Amniotic epithelial cell (primary cell): ENCODE results near the gene FBXW5.

Source experiments
- DNase-seq: peaks from one replicate; pipeline ENCODE4 v3.0.0-alpha.2; 2010; ENCODE audit warnings: low read depth

FBXW5 gene

DNA sequence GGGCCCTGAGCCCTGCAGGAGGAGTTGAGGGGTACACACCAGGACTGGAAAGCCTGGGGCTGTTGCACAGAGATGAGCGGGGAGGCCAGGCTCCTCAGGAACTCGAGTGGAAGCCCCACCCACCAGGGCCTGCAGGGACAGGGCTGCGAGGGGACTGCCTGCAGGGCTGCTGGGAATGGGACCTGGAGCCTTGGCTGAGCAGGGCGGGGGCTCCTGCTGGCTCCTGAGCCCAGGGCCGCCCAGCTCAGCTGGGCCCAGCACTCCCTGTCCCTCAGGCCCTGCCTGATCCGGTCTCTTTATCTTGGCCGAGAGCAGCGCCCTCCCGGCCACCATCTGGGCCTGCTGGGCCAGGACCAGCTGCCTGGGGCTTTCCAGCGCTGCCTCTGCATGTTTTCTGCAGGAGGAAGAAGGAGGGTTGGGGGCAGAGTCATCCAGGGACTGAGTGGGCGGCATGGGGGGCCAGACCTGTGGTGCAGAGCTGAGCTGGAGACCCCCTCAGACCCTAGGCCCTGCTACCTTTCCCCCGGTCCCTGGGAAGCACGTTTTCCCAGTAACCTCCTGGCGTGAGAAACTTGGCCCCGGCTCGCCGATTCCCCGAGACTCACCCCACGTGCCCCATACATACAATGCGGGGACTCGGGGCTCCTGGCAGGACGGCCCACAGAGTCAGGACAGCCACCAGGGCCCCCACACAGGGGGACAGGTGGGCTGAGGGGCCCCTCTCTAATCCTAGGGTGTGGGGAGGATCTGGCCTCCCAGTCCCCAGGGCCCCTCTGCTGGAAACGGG is 16.9 kb upstream of the FBXW5 start:
- no peak for DNase-seq

DNA sequence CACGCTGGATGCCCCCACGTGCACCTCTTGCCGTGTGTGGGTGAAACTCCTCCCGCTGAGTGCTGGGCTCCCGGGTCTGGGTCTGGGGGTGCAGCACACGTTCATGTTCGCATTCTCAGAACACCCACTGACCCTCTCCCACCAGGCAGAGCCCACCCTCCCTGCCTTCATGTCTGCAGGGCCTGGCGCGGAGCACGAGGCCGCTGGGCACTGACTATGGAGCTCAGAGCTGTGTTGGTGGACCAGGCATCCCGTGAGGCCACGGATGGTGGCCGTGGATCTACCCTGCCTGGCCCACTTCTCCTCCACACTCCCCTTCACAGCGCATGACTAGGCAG is 16.4 kb upstream of the FBXW5 start:
- DNase-seq: no peak

DNA sequence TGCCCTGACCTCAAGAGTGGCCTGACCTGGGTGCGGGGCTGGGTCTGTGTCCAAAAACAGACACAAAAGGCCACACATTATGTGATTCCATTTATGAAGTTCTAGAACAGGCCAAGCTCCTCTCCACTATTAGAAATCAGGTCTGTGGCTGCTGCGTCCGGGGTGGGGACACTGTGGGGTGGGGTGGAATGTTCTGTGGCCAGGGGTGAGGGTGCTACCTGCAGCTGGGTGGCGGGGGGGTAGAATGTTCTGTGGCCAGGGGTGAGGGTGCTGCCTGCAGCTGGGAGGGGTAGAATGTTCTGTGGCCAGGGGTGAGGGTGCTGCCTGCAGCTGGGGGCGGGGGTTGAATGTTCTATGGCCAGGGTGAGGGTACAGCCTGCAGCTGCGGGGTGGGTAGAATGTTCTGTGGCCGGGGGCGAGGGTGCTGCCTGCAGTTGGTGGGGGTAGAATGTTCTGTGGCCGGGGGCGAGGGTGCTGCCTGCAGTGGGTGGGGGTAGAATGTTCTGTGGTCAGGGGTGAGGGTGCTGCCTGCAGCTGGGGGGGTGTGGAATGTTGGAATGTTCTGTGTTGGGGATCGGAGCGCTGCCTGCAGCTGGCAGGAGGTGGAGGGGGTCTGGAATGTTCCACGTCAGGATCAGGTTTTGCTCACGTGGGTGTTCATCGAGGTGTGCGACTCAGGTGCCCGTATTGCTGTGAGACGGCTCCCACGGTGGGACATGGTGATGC is 15.8 kb upstream of the FBXW5 start:
- no peak for DNase-seq

DNA sequence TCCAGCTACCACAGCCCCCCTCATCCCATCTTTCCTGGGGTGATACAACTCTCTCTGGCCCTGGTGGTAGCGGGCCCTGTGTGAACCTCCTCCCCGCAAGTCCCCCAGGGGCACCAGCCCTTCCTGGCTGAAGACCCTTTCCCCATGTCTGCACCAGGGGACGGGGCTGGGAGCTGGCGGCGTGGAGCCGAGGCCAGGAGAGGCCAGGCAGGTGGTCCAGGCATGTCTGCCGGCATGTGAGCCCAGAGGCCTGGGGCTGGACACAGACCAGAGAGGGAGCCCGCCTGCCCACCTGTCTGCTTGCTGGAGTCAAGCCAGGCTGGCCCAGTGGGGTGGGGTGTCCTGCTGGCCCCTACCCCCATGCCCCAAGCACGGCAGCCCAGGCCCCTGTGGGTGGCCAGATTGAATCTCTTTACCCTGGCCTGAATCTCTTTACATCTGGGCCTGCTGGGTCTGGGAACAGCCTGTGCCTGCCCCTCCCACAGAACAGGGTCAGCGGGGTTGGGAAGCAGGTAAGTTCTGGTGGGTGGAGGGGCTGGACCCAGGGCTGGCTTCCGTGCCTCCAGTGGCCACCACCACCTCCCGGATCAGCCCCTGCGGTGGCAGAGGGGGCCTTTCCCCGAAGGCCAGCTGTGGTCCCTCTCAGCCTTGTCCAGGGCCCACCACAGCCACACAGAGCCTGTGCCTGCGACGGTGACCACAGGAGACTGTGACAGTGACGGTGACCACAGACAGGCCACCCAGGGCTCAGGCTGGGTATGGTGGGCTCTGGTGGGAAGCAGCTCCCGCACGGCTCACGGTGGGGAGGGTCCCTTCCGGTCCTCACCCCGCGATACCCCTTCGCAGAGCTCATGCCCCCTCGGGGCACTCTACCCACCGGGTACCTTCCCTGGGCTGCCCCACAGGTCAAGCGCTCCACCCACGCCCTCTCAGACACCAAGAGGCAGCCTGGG is 14.6 kb upstream of the FBXW5 start:
- no peak for DNase-seq

DNA sequence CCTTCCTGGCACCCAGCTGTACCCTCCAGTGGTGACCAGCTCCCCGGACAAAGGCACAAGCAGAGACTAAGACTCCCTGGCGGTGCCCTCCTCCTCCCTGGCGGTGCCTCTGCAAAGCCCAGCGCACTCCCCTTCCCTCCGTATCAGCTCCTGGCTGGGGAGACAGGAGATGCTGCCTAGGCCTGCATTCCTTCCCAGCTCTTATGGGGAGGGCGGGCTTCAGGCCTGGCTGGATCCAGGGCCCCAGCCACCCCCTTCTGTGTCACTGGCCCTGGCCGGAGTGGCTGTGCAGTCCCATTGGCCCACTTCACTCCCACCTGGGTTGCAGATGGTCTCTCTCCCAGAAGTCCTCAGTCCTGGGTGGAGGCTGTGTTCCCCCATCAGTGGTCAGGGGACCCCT is 13.9 kb upstream of the FBXW5 start:
- no peak for DNase-seq

DNA sequence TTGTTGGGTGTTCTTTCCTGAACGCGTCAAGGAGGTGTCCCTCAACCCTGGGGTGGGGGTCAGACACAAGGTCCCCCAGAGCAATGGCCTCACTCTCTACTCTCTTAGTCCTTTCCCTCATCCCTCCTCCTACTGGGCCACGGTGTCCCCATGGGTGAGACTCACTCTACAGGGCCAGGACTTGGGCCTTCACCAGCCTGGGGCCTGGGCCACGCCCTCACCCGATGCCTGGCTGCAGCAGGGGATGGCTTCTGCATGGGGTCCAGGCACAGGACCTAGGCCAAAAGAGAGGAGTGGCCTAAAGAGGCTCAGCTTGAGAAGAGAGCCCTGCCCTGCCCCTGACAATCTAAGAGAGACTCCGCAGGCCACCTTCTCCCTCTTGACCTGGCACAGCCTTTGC is 13.4 kb upstream of the FBXW5 start:
- DNase-seq: no peak

DNA sequence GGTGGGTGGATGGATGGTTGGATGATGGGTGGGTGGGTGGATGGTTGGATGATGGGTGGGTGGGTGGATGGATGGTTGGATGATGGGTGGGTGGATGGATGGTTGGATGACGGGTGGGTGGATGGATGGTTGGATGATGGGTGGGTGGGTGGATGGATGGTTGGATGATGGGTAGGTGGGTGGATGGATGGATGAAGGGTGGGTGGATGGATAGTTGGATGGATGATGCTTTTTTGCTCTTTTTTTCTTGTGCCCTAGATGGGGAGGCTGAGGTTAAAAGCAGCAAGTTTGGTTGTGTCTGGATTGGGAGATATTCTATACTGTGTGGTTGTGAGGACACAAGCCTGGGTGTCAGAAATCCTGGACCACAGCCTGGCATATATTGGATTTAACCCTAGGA is 12.9 kb upstream of the FBXW5 start:
- no peak for DNase-seq

DNA sequence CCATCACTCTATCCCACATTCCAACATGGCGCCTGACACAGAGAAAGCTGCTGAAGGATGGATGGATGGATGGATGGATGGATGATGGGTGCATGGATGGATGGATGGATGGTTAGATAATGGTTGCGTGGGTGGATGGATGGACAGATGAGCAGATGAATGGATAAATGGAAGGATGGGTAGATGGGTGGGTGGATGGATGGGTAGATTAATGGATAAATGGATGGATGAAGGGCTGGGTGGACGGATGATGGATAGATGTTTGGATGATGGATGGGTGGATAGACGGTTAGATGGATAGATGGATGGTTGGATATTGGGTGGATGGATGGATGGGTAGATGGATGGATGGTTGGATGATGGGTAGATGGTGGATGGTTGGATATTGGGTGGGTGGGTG is 12.1 kb upstream of the FBXW5 start:
- no peak for DNase-seq

DNA sequence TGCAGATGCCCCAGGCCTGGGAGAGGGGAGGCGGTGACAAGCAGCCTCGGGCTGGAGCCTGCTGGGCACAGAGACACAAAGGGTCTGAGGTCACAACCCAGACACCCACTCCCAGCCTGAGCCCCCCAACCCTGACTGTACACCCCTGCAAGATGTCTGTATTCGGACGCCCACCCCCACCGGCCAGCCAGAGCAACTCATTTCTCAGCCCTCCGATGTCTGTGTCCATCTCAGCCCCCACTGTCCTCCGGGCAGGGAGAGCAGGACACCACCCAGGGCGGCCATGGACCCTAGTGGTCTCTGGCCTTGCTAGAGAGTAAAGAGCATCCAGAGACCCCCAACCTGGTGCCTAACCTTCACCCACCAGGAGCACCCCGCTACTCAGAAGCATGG is 11.4 kb upstream of the FBXW5 start:
- no peak for DNase-seq

DNA sequence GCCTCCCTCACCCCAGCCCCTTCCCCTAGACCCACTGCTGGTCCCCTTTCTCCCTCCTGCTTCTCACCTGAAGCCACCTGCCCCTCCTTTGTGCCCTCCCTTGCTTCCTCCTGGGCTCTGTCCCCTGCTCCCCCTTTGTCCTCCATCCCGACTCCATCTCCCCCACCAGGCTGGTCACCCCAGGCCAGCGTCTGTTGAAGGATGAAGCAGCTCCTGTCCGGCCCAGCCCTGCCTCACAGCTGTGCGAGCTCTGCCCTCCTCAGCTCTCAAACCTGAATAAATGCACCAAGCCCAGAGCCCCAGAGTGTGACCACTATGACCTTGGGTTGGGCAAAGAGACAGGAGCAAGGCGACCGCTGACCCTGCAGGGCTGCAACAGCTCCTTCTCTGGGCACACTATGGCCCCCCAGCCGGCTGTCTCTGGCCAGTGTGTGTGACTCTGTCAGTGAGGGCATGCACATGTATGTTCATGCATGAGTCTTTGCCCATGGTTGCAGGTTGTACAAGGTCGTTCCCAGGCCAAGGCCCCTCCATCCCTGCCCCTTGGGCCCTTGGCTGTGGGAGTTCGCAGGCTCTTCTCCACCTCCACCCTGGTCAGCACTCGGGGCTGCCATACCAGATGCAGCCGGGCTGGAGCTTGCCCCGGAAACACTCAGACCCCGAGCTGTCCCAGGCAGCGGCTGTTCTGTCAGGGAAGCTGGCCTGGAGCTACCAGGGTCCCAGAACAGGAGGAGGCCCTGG is 10.8 kb upstream of the FBXW5 start:
- no peak for DNase-seq

DNA sequence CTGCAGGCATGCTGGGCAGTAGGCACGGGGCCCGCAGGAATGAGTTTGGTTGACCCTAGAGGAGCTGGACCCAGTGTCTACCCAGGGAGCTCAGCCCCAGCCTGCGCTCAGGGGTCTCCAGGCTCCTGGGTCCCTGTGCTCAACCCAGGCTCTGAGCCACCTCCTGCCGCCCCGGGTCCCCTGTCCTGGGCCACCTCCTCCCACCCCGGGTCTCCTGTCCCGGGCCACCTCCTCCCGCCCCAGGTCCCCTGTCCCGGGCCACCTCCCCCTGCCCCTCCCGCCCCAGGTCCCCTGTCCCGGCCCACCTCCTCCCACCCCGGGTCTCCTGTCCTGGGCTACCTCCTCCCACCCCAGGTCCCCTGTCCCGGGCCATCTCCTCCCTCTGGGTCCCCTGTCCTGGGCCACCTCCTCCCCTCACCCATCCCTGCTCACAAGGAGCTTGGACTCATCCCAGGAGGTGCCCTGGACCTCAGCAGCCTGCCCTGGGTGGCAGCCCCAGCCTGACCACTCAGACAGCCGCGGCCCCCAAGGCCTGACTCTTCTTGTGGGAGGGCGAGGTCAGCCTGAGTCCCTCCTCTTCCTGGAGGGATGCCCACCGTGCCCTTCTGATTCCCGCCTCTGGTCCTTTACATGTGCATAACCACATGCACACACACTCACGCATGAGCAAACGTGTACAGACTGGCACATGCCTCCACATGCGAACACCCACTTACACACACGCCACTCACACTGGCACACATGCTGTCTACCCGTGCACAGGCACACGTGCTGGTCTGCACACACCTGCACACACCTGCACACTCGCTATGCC is 9.9 kb upstream of the FBXW5 start:
- no peak for DNase-seq

DNA sequence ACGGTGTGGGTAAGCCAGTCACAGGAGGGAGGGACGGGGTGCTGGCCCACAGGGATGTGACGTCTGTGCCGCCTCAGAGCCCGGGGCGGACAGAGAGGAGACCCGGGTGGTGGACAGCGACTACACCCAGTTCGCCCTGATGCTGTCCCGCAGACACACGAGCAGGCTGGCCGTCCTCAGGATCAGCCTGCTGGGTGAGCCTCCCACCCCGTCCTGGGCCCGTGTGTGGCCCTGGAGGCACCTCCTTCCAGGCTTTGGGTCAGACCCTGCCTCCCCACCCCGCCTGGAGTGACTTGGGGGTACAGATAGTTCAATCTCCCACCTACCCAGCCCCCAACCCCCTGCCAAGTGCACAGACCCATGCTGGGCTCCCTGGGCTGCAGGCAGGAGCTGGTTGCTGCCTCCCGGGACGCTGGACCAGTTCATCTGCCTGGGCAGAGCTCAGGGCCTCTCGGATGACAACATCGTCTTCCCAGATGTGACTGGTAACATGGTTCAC is 9.3 kb upstream of the FBXW5 start:
- no peak for DNase-seq

DNA sequence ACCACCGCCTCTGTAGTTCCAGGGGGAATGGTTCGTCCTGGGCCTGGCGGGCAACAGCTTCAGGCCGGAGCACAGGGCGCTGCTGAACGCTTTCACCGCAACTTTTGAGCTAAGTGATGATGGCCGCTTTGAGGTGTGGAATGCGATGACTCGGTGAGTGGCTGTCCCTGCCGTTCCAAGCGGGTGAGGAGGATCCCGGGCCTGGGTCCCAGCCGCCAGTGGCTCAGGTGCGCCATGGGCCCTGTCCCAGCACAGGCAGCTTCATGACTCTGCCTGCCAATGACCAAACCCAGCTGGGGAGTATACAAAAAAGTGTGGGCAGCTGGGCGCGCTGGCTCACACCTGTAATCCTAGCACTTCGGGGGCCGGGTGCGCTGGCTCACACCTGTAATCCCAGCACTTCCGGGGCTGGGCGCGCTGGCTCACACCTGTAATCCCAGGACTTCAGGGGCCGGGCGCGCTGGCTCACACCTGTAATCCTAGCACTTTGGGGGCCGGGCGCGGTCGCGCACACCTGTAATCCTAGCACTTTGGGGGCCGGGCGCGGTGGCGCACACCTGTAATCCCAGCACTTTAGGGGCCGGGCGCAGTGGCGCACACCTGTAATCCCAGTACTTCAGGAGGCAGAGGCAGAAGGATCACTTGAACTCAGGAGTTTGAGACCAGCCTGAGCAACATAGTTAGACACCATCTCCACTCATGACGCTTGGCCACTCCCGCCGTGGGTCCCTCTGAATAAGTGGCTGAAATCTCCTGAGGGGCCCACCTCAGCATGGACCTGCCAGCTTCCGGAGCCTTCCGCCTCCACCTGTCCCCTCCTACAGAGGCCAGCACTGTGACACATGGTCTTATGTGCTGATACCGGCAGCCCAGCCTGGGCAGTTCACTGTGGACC is 8.6 kb upstream of the FBXW5 start:
- DNase-seq: no peak

DNA sequence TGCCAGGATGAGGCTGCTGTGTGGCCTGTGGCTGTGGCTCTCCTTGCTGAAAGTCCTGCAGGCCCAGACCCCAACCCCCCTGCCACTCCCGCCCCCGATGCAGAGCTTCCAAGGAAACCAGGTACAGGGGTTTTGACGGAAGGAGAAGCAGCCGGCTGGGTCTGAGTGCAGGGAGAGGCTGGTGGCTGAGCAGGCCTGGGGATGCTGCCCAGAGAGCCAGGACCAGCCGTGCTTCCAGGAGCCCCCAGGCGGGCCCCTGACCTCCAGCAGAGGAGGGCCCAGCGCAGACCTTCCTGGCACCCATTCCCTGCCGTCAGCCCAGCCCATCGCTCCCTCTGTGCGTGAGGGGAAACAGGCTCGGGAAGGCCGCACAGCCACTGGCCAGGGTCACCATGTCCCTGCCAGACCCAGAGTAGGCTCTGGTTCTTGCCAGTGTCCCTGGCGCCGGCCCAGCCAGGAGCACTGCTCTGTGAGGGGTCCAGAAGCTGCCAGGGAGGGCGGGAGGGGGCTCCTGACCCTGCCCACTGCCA is 7.8 kb upstream of the FBXW5 start:
- DNase-seq: no peak

DNA sequence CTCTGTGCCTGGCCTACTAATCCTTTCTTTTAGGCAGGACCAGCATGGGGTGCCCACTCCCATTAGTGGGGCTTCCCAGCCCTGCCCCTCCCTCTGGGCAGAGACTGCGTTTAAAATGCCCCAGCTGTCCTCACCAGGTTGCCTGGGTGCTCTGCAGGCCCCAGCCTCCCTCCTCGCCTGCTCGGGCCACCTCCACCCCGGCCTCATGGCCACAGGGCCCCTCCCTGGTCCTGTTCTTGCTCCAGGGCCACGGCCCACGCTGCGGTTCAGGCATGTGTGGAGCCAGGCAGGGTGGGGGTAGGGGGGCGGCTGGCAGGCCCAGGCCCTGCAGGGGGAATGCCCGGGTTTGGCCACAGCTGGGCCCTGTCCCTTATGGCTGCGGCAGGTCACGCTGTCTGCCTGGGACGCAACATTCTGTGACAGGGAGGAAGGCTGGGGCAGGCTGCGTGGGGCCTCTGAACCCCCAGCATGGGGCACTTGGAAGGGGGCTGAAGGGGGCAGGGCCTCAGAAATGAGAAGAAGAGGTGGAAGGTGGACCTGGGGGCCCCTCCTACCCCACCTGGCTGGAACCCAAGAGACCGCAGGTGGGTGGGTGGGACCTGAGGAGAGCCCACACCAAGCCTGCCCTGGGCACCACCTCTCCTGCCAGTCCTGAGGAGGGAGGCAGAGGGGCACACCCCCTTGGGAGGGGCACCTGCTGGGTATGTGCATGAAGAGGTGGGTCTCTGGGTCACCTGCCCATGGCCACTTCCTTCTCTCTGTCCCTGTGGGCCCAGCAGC is 7.2 kb upstream of the FBXW5 start, which contains the start of gene LCN12:
Gene LCN12 (plus strand): TSS at position 733 of the 780 bp plus-strand sequence. CDS start 55 bp downstream, outside the sequence.
- no peak for DNase-seq

DNA sequence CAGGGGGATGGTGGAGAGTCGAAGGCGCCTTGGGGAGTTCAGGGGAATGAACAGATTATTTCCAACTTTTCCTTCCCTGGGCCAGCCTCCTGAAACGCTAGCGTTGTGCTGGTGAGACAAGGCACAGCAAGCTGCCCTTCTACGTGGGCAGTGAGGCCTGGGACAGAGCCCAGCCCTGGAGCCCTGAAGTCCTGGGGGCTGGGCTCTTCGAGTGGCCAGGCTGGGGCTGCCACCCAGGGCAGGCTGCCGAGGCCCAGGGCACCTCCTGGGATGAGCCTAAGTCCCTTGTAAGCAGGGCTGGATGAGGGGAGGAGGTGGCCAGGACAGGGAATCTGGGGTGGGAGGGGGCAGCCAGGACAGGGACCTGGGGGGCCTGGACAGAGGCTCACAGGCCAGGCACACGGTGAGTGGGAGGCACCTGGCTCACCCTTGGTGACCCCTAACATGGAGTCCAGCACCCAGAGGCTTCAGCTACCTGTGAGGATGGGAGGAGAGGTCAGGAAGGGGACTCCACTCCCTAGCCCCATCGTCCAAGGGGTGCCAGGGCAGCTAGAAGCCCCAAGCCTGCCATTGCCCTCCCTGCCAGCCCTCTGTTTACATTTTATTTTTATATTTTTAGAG is 6.2 kb upstream of the FBXW5 start:
- DNase-seq: no peak

DNA sequence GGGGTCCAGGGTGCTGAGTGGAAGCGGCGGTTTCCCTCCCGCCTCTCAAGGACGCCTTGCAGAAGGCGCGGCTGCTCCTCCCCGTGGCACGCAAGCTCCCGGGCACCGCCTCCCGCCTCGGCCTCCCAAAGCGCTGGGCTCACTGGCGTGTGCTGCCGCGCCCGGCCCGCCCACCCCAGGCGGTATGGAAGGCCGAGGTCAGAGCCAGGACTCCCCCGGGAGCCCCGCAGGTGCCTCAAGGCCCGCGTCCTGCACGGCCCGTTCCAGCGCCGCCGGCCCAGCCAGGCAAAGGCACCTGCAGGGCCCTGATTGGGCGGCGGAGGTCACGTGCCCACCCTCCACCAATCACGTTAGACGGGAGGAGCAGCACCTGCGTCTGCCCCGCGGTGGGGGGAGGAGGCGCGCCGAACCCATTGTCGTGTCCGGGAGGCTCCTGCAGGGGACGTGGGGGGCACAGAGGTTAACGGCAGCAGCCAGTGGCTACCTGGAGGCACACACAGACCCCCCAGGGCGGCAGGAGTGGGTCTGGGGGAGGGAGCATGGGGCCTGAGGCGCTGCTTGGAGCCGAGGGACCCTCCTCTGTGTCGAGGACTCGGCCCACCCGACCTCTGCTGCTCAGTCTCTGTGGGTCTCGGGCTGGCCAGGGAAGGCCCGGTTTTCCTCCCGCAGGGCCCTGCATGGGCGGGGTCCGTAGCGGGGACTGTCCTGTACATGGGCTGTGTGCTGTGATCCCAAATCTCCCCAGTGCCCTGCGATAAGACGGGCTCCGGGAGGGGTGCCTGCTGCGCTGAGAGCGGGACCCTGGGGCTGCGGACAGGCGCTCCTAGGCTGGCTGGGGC is 5.5 kb upstream of the FBXW5 start:
- DNase-seq: peak; percentile 61
